A673 (cell line): Measurements from ENCODE around the gene CD163L1.

Source experiments
- CTCF ChIP-seq: fragments of 300-800, 200-600 bp; sonication (generic); conservative IDR thresholded peaks from 2 replicates; pipeline ENCODE4 v1.5.1; 2017; ENCODE audit warnings: low read depth, mild to moderate bottlenecking, antibody characterized with exemption, low read length, moderate library complexity, mixed read lengths
- EZH2 ChIP-seq: fragments of 200-600 bp; sonication (generic); IDR thresholded peaks from 2 replicates; pipeline ENCODE4 v1.6.1; 2017; ENCODE audit warnings: borderline replicate concordance, low read depth, mild to moderate bottlenecking, mixed read lengths, antibody characterized with exemption, low read length; ENCODE audit not compliant: poor library complexity, severe bottlenecking

GRCh38 chr12:7399089-7399488 is 44.9 kb downstream of the CD163L1 start:
- TF ChIP-seq CTCF (no peak), EZH2 (no peak)
